Smooth muscle cell (in vitro differentiated cells): ENCODE results near the gene MEP1B. TPM values are rescaled to one million over a fixed set of nuclear protein-coding genes. Genes with fewer than 3 reads are reported as not detected.

ENCODE experiments used
- DNase-seq: peaks from one replicate; lab custom pipeline; 2025; ENCODE audit not compliant: unreplicated experiment; lab: John Stamatoyannopoulos, UW
- H2AFZ ChIP-seq: fragments of 200-600 bp; sonication (generic); 2 replicates; pipeline ENCODE4 v1.6.0; 2016; ENCODE audit warnings: antibody characterized with exemption, low read depth, mild to moderate bottlenecking
- H3F3A ChIP-seq: fragments of 200-600 bp; sonication (generic); 2 replicates; pipeline ENCODE4 v1.6.0; 2017; ENCODE audit warnings: antibody characterized with exemption, low read depth
- H3K27ac ChIP-seq: fragments of 200-600 bp; sonication (generic); 2 replicates; pipeline ENCODE4 v1.5.1; 2016; ENCODE audit warnings: low read depth, mild to moderate bottlenecking
- H3K27me3 ChIP-seq: fragments of 200-600 bp; sonication (generic); 2 replicates; pipeline ENCODE4 v1.6.1; 2016; ENCODE audit warnings: low read depth, mild to moderate bottlenecking
- H3K36me3 ChIP-seq: fragments of 200-600 bp; sonication (generic); 2 replicates; pipeline ENCODE4 v1.5.1; 2016; ENCODE audit warnings: low read depth
- H3K4me1 ChIP-seq: fragments of 200-600 bp; sonication (generic); 2 replicates; pipeline ENCODE4 v1.5.1; 2016; ENCODE audit warnings: low read depth
- H3K4me2 ChIP-seq: fragments of 200-600 bp; sonication (generic); 2 replicates; pipeline ENCODE4 v1.6.0; 2016; ENCODE audit warnings: mild to moderate bottlenecking
- H3K4me3 ChIP-seq: fragments of 200-600 bp; sonication (generic); 2 replicates; pipeline ENCODE4 v1.5.1; 2016; ENCODE audit warnings: mild to moderate bottlenecking
- H3K79me2 ChIP-seq: fragments of 200-600 bp; sonication (generic); 2 replicates; pipeline ENCODE4 v1.6.0; 2016; ENCODE audit warnings: low read depth, mild to moderate bottlenecking
- H3K9ac ChIP-seq: fragments of 200-600 bp; sonication (generic); 2 replicates; pipeline ENCODE4 v1.6.0; 2016; ENCODE audit warnings: low read depth
- H3K9me3 ChIP-seq: fragments of 200-600 bp; sonication (generic); replicated peaks from 2 replicates; pipeline ENCODE4 v1.5.1; 2016; ENCODE audit warnings: low read depth
- H4K20me1 ChIP-seq: fragments of 200-600 bp; sonication (generic); 2 replicates; pipeline ENCODE4 v1.6.0; 2016; ENCODE audit warnings: low read depth
- WGBS: methylation state at CpG from one replicate; pipeline ENCODE4 v1.1.7; 2016; ENCODE audit warnings: low lambda C conversion rate; 5-methylcytosine and 5-hydroxymethylcytosine counted together
- polyA plus RNA-seq: library from polyadenylated mRNA; unstranded; fragments of >200 nt; fragmentation: Nextera tagmentation; extraction: Ambion mirVana; gene quantifications from 2 replicates; pipeline ENCODE4 v1.2.1, GENCODE V29; 2016
- total RNA-seq: library from RNA; depleted of rRNA; stranded (reverse); fragments of >200 nt; gene quantifications from 2 replicates; pipeline ENCODE4 v1.2.3, GENCODE V29; 2014
- TF ChIP-seq, protein P1 (sequence below): fragments of 200-600 bp; sonication (generic); IDR thresholded peaks from 2 replicates; pipeline ENCODE4 v1.5.1; 2017; ENCODE audit warnings: borderline replicate concordance, mild to moderate bottlenecking, antibody characterized with exemption; ENCODE audit not compliant: insufficient read depth, poor library complexity, severe bottlenecking

MEP1B gene
- total RNA-seq (not detected in 2 replicates), polyA plus RNA-seq (not detected in 2 replicates)

DNA sequence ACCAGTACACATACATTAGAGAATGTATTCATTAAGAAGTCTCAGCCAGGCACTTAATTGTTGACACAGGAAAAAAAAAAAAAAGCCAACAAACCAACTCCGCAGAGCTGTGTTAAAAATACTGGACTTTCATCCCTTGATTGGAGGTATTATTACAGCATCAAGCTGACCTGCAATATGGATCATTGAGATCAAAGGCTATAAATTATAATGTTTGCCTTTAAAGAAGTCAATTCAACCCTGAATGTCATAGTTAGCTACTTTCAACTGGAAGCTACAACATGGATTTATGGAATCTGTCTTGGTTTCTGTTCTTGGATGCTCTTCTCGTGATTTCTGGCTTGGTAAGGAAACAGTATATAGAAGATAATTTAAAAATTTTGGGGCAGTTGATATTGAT is at the start of gene MEP1B:
Gene MEP1B (plus strand): TSS at position 250 of the 400 bp plus-strand sequence. CDS start 32 bp downstream, at position 282.
- no peak within 1 kb of the TSS for H3K4me3 ChIP-seq
- H3K27ac ChIP-seq: no peak within 1 kb of the TSS
- no peak within 1 kb of the TSS for H2AFZ ChIP-seq
- H3K9ac ChIP-seq: no peak within 1 kb of the TSS
- no peaks in the 10 kb centered on the region for H3F3A ChIP-seq
- TF ChIP-seq, protein P1, sequence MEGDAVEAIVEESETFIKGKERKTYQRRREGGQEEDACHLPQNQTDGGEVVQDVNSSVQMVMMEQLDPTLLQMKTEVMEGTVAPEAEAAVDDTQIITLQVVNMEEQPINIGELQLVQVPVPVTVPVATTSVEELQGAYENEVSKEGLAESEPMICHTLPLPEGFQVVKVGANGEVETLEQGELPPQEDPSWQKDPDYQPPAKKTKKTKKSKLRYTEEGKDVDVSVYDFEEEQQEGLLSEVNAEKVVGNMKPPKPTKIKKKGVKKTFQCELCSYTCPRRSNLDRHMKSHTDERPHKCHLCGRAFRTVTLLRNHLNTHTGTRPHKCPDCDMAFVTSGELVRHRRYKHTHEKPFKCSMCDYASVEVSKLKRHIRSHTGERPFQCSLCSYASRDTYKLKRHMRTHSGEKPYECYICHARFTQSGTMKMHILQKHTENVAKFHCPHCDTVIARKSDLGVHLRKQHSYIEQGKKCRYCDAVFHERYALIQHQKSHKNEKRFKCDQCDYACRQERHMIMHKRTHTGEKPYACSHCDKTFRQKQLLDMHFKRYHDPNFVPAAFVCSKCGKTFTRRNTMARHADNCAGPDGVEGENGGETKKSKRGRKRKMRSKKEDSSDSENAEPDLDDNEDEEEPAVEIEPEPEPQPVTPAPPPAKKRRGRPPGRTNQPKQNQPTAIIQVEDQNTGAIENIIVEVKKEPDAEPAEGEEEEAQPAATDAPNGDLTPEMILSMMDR: no peak
- H3K36me3 ChIP-seq: no peaks in the 10 kb centered on the region
- no peaks in the 10 kb centered on the region for H3K4me1 ChIP-seq
- peaks cover 7% of the 10 kb centered on the region for H3K27me3 ChIP-seq
- H3K79me2 ChIP-seq: no peaks in the 10 kb centered on the region
- H4K20me1 ChIP-seq: no peaks in the 10 kb centered on the region
- no peak for DNase-seq
- no peaks in the 10 kb centered on the region for H3K9me3 ChIP-seq
- 91% methylated on average over 2 of the region's 2 CpGs for WGBS
- H3K4me2 ChIP-seq: no peak within 1 kb of the TSS

DNA sequence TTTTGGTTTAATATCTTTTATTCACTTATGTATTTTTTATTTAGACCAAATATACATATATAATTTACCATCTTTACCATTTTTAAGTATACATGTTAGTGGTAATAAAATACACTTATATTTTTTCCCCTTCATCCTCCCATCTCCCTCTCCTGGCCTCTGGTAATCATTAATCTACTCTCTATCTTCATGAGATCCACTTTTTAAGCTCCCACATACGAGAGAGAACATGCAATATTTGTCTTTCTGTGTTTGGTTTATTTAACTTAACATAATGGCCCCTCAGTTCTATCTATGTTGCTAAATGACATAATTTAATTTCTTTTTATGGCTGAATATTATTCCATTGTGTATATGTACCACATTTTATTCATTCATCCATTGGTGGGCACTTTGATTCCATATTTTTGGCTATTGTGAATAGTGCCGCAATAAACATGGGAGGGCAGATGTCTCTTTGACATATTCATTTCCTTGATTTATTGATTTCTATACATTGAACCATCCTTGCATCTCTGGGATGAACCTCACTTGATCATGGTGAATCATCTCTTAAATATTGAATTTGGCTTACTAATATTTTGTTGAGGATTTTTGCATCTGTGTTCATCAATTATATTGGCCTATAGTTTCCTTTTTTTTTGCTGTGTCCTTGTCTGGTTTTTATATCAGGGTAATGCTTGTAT is 41.5 kb upstream of the MEP1B start:
- Histone ChIP-seq H3K79me2 (no peaks in the 10 kb centered on the region), H3K27me3 (peaks cover 10% of the 10 kb centered on the region)

DNA sequence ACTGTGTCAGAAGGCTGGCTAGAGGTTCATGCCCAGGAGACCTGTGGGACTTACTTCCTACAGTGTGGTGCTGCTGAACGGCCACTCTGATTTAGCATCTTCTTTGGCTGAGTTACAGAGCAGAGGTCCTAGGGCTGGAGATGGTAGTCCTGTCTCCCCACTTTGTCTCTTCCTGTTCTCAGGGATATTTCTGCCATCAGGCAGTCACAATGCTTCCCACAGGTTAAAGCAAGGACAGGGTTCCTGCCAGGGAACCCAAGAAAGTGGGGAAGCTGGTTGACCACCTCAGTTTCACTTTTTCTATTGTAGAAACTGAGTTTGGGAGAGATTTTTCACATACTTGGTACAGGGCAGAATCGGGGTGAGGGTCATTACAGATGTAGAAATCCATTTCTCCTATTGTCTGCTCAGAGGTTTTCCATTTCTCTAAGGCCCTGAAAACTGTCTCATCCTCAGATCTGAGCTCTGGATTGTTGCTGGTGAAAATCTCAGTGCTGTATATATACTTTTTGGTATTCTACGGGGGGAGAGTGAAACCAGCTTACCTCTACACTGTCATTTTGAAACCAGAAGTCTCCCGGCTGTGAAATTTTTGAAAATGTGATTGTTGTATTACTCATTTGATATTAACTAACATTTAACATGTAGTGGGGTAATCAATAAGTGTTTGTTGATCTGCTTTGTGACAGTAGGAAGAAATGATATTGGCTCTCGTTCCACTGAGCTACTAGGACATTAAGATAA is 37.0 kb upstream of the MEP1B start:
- no peak overlapping the region for H3K4me3 ChIP-seq
- no peaks in the 10 kb centered on the region for H3K79me2 ChIP-seq
- no peaks in the 10 kb centered on the region for H3F3A ChIP-seq
- H2AFZ ChIP-seq: no peak overlapping the region
- H3K4me2 ChIP-seq: no peak overlapping the region
- TF ChIP-seq, protein P1: no peak
- no peaks in the 10 kb centered on the region for H3K36me3 ChIP-seq
- WGBS: 93% methylated on average over 5 of the region's 5 CpGs
- DNase-seq: no peak
- H3K9ac ChIP-seq: no peak overlapping the region
- no peak overlapping the region for H3K27ac ChIP-seq
- no peaks in the 10 kb centered on the region for H4K20me1 ChIP-seq
- no peaks in the 10 kb centered on the region for H3K9me3 ChIP-seq
- no peaks in the 10 kb centered on the region for H3K4me1 ChIP-seq
- no peaks in the 10 kb centered on the region for H3K27me3 ChIP-seq

More for the DNA sequence above, 41.5 kb upstream of the MEP1B start:
- Histone ChIP-seq H3K36me3 (no peaks in the 10 kb centered on the region), H3K4me2 (no peak overlapping the region), H3K9me3 (no peaks in the 10 kb centered on the region), H3K27ac (no peak overlapping the region), H4K20me1 (no peaks in the 10 kb centered on the region), H2AFZ (no peak overlapping the region), H3K9ac (no peak overlapping the region), H3K4me1 (no peaks in the 10 kb centered on the region), H3F3A (no peaks in the 10 kb centered on the region), H3K4me3 (no peak overlapping the region)
- no peak for DNase-seq
- 84% methylated on average over 2 of the region's 2 CpGs for WGBS
- TF ChIP-seq, protein P1: no peak

DNA sequence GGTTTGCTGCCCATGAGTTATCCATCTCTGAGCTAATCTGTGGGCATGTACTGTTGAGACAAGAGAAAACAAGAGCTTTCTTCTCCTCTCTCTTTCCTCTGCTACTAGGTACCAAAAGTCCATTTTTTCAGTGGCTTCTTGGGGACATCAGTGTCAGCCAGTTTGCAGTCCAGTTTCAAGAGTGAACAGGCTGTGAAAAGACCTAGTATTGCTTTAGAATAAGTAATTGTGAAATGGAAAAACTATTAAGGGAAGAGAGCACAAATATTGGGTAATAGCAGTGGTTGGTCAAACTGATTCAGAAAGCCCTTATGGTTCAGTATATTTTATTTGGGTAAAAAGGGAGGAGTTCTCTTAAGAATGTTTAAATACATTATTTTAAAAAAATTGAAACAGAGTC is 33.0 kb upstream of the MEP1B start:
- Histone ChIP-seq H3K4me1 (no peaks in the 10 kb centered on the region), H3K79me2 (no peaks in the 10 kb centered on the region), H3K27ac (no peak overlapping the region), H3K27me3 (no peaks in the 10 kb centered on the region), H3K4me3 (no peak overlapping the region), H3K9ac (no peak overlapping the region), H3K4me2 (no peak overlapping the region), H4K20me1 (no peaks in the 10 kb centered on the region), H3F3A (no peaks in the 10 kb centered on the region), H2AFZ (no peak overlapping the region), H3K9me3 (no peaks in the 10 kb centered on the region), H3K36me3 (no peaks in the 10 kb centered on the region)
- no peak for DNase-seq
- TF ChIP-seq, protein P1: no peak
